ENCODE measurements around the gene ABI3. TPM values are rescaled to one million over a fixed set of nuclear protein-coding genes. Genes with fewer than 3 reads are reported as not detected.

The ABI3 gene
- total RNA-seq, 1 experiment from 2014 or later, result 0.14 TPM

DNA sequence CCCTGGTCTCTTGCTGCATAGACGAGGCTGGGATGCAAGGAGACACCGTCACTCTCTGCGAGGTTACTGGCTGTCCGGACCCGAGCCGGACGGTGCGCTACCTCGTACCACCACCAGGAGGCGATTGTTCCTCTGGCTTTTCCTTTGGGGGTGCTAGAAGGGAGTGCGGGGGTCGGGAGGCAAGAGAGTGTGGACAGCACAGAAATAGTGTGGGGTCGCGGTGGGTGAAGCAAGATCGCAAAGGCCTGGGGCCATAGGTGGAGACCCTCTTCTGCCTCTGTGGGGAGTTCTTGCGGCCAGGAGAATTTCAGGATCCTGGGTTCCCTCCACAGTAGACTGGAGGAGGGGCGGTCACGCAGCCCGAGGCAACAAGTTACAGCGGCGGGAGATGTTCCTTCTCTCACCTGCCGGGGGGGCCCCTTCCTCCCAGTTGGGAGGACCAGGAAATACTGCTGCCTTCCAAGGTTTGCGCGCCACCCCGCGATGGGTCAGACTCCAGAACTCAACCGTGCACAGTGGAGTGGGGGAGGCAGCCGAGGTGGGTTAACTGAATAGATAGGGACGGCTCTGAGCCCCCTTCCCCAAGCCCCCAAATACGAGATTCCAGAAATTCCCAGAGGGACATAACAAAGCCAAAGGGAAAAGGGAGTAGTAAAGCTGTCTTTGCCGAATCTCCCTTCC, 13.2 kb downstream of the ABI3 start:
- in situ Hi-C loops (cut with HindIII; ENCODE audit: low sequenced_read_pairs), result no loop called here
- peak; percentile 18 for DNase-seq (ENCODE audit: low spot score)

DNA sequence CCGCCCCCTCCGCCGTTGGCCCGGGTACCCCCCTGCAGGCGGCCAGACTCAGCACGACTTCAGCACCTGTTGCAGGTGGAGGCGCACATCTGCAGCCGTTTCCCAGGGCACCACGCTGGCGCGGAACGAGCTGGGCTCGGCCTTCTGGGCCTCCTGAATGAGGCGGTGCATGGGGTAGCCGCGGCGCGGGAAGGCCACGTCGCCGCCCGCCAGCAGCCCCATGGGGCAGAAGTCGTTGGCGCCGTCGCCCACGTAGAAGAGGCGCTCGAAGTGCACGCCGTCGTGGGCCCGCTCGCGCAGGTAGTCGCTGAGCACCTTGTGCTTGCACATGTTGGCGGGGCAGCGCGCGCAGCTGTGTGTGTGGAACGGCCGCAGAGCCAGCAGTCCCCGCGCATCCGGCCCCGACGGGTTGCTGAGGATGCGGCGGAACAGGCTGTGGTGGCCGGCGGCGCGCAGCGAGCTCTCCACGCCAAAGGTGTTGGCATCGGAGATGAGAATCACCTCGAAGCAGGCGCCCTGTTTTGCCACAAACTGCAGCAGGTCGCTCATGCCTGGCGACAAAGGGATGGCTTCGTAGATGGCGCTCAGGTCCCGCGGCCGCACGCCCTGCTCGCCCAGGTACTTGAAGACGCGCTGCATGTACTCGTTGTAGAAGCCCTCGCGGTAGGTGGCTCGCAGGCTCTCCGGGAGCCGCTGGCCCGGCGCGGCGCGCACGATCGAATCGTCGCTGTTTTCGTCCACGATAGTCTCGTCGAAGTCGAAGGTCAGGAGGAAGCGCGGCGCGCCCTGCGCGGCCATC, 13.9 kb downstream of the ABI3 start:
- in situ Hi-C loops (cut with HindIII; ENCODE audit: low sequenced_read_pairs), result no loop called here
- DNase-seq (ENCODE audit: low spot score), result no peak

DNA sequence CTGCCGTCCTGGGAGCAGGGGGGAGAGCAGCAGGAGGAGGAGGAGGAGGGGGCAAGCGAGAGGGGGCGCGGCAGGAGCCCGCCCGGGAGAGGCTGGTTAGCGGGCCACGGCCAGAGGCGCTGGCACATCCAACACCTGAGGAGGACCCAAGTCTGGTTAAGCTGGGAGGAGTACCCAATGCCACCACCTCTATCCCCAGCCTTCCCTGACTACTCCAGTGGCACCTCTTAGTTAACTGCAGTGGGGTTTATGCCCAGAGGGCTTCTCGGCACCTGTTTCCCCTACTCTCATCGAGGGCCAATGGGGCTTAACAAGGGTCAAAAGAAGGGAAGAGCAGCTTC, 14.5 kb downstream of the ABI3 start:
- no peak for DNase-seq (ENCODE audit: low spot score)
- in situ Hi-C loops (cut with HindIII; ENCODE audit: low sequenced_read_pairs), result no loop called here

DNA sequence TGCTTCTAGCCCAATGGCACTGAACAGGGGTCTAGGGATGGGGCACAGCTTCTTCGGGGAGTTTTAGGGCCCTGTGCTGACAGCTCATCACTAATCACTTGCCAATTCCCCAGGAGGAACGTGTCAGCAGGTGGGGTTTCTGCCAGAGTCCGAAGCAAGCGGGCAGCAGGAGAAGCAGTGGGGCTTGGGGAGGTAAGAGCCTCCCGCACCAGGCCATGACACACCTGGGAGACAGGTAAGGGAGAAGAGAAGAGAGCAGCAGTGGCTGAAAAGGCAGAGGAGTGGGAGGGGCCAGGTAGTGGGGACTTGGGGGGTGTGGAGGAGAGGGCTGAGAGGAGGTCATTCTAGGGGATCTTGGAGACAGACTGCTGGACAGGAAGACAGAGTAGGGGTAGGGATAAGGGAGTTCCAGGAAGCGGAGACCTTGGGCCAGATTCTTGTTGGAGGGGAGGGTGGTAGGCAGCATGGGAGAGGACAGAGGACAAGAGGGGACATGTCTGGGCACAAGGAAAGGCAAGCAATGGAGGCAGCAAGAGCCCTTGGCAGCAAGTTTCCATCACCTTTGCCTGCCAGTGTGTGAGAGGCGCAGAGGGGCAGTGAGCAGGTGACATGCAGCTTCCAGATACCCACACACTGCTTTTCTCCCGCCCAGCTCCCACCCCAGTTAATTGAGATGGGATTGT, 15.2 kb downstream of the ABI3 start:
- DNase-seq (ENCODE audit: low spot score), result no peak
- in situ Hi-C loops (cut with HindIII; ENCODE audit: low sequenced_read_pairs), result no loop called here

DNA sequence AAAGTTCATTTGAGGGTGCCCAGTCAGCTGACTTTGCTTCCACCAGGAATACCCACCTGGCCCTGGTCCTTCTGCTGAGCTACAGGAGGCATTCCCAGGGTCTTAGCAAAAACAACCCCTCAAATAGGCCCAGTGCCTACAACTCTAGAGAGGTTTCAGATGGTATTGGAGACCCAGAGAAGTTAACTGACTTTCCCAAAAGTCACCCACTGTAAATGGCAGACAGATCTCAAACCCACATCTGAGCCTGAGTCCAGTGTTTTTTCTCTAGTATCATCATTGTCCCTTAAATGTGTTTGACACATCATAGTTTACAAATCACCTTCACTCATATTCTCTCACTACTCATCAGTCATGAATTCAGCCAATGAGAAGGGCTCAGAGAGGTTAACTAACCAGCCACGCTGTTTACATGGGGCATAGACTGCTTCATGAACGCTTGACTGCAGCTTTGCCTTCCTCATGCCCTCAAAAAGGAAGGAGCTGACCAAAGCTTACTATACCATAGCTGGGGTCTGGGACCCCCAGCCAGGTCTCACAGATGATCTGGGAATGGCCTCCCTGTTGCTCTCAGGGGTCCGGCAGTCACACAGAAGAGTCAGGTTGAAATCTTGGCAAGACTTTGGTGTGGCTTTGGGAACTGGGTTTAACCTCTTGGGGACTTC, 16.4 kb downstream of the ABI3 start:
- in situ Hi-C loops (cut with HindIII; ENCODE audit: low sequenced_read_pairs), result no loop called here
- no peak for DNase-seq (ENCODE audit: low spot score)

DNA sequence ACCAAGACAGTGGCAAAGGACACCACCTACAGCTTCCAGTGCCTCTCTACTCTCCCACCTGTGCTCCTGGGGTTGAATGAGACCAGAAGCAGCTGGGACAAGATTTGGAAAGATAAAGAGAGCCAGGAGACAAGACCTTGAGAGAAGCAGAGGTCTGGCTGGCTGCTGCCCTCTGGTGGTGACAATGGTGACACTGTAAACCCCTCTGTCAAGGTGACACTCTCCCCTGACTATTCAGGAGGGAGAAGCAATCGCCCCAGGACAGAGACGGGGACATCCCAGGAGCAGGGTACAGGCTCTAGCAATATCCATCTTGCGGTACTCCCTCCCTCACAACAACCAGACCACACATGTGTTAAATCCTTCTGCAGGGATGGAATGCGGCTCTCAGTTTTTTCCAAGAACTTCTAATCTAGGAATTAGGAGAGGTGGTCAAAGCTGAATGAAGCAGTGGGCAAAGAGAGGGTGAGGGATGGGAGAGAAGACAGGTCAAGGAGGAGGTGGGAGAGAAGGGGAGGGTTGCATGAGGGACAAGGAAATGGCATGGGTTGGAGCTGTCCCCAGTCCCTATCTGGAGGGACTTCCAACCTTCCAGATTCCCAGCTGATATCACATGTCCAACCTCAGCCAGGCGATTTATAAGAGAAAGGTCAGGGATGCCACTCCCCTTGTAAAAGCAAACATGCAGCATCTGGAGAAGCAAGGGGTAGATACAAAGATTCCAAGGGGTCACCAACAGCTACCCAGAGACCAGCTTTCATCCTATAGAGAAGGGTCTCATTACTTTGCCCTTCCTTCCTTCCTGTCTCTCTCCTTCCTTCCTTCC, 17.1 kb downstream of the ABI3 start:
- in situ Hi-C loops (cut with HindIII; ENCODE audit: low sequenced_read_pairs), result no loop called here
- peak; percentile 84 for DNase-seq (ENCODE audit: low spot score)

DNA sequence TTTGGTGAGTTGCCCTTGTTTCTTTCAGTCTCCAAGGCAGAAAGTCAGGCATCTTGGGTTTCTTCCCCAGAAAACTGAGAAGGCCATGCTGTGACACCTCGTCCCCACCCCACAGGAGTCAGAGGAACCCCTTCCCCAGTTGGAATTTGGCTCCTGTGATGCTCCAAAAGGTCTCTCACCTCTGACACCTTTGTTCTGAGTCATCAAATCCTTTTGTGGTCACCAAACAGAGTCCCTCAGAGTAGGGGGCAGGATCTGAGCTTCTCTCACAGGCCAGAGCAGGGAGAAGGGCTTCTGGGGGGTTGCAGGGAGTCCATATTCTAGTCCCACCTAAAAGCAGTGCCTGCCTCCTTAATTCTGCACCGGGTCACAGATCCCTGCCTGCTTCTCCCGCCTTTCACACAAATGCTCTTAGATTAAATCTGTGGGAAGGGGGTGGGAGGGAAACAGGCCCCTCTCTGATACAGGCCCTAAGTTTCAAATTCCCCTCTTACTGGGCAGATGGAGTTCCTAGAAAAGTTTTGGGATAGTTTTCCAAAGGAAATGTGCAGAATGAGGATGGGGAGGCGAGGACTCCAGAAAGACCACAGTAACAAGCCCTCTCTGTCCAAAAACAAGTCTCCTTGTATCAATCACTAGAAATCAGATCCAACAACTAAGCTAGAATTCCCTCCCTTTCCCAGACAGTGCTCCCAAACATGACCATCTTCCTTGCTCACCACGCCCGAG, 18.7 kb downstream of the ABI3 start:
- DNase-seq (ENCODE audit: low spot score), result no peak

DNA sequence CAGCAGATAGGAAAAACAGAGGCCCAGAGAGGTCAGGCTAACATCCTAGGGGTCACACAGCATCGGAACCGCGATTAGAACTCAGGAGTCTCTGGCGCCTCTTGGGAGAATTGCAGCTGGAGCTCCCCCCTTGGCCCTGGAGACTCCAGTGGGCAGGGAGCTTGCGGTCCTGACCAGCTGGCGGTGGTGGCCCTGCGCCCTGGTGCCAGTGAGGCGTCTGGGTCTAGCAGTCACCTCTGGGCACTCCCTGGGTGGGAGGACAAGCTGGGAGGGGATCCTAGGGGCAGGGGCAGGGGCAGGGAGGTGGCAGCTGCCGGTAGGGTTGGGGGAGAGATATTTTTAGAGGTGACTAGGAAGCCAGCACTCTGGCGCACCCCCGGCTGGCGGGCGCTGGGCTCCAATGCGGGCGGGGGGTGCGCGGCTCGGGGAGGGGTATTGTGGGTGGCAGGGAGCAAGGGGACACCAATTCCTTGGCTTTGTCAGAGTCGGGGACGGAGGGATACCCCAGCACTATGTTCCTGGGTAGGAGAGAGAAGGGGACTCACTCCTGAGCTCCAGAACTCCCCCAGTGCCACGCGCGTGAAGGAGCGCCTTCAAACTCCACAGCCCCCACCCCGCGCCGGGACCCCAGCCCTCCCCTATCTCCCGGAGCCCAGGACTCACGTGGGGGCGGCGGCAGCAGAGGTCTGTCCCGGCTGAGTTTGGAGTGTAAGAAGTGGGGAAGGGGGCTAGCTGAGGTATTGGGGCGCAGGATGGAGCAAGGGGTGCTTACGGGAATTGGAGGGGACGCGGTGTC, 19.5 kb downstream of the ABI3 start:
- no peak for DNase-seq (ENCODE audit: low spot score)
- in situ Hi-C loops (cut with HindIII; ENCODE audit: low sequenced_read_pairs), result no loop called here

More for the DNA sequence above, 18.7 kb downstream of the ABI3 start:
- in situ Hi-C loops (cut with HindIII; ENCODE audit: low sequenced_read_pairs), result no loop called here

DNA sequence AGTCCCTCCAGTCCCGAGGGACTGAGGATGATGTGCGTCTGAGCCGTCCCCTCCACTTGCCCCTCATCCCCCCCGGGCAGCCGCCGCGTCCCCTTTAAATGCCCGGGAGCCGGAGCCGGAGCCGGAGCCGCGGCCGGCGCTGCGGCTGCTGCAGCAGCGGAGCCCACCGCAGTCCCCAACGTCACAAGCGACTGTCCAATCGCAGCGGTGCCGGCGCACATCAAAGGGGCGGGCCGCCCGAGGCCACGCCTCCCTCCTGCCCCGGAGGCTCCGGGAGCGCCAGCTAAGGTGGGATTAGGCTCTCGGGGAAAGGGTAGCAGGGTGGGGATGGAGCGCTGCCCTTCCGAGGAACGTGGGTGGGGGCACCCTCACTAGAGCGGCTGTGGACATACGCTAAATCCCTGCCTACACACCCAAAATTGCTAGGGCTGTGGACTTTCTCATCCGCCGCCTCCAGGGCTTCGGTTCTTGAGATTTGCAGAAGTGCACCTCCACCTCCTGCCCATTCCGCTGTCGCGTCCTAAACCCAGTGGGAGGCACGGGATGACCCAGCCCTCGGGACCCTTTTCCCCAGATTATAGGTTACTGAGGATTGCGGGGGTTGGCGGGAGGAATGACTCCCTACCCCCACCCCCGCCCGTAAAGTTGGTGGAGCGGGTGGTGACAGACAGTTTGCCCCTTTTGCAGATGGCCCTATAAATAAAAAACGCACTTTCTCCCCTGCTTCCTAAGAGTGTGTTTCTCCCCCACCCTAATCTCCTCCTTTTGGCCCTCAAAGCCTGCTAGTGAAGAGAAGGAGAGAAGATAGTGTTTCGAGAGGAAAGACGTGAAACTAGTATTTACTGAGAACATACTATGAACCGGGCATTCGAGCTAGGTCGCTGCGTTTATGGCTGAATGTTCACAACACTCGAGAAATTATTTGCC, 20.4 kb downstream of the ABI3 start, which contains the start of gene PHOSPHO1:
TSS of gene PHOSPHO1 (minus strand) at position 152 of the 927 bp plus-strand sequence. CDS start 4,096 bp downstream, outside the sequence.
- in situ Hi-C loops (cut with HindIII; ENCODE audit: low sequenced_read_pairs), result no loop called here
- DNase-seq (ENCODE audit: low spot score), result peak; percentile 85

DNA sequence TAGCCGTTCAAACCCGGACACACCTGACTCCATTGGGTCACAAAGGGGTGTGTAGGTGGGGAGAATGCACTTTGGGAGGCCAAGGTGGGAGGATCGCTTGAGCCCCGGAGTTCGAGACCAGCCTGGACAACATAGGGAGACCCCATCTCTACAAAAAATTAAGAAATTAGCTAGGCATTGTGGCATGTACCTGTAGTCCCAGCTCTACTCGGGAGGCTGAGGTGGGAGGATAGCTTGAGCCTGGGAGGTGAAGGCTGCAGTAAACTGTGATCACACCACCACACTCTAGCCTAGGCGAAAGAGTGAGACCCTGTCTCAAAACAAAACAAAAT, 21.0 kb downstream of the ABI3 start:
- no peak for DNase-seq (ENCODE audit: low spot score)
- in situ Hi-C loops (cut with HindIII; ENCODE audit: low sequenced_read_pairs), result no loop called here

DNA sequence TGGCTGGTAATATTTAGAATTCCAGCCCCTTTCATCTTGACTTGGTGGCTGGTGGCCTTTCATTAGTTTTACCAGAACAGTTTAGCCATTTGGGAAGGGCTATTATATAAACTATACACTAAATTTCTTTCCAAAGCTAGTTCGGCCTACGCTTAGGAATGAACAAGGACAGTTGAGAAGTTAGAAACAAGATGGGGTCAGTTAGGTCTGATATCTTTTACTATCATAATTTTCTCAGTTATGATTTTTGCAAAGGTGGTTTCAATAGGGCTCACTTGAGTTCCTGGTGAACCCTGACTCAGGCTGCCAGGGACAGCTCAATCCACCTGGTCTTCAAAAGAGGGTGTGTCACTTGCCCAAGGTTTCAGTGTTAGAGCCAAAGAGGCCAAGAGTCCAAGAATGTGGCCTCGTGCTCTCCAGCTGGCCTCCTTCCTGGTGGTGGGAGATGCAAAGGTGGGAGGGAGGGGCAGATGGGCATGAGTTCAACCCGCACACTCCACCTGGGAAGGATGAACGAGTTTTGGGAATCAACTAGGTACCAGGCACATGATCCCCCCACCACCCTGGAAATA, 24.1 kb downstream of the ABI3 start:
- no peak for DNase-seq (ENCODE audit: low spot score)
- in situ Hi-C loops (cut with HindIII; ENCODE audit: low sequenced_read_pairs), result no loop called here

DNA sequence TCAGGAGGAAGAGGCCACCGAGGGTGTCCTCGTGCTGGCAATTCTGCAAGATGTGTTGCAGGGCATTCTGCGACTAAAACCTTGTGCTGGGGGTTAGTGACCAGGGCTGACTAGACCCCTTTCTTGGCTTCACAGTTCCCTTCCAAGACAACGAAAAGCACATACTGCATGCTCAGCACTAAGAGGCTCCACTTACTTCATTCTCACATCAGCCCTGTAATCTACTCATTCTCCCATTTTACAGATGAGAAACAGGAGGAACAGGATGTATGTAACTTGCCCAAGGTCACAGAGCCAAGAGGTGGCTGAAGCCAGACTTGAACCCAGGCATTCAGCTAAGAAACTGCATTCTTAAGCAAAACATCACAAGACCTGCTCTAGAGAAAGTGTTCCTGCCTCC, 25.4 kb downstream of the ABI3 start:
- no peak for DNase-seq (ENCODE audit: low spot score)
- in situ Hi-C loops (cut with HindIII; ENCODE audit: low sequenced_read_pairs), result no loop called here

DNA sequence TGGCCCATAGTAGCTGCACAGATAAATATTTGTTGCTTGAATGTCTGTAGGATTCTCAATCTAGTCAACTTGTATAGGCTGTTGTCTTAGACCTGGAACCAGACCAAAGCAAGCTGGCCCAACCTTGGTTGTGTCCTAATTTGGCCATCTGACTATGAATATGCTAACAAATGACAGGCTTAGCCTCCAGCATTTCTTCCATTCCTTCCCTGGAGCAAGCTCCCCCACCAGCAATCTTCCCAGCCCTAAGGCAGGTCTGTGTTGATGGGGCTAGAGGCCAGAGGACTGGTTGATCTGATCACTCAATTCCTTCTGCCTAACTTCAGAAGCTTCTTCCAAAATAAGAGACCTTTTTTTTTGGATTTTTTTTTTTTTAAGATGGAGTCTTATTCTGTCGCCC, 29.5 kb downstream of the ABI3 start:
- DNase-seq (ENCODE audit: low spot score), result no peak
- in situ Hi-C loops (cut with HindIII; ENCODE audit: low sequenced_read_pairs), result no loop called here

DNA sequence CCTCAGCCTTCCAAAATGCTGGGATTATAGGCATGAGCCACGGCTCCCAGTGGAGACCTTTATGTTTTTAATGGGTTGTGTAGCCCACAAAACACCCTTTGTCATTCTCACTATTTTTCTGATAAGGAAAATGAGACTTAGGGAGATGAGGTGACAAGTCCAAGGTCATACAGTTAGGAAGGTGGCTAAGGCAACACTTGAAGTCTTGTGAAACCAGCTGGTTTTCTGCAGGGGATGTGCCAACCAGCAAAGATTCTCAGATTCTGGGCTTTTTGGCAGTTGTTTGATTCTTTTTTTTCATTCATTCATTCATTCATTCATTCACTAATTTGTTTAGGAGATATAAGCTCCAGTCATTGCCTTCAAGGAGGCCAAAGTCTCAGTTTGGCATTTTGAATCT, 30.1 kb downstream of the ABI3 start:
- in situ Hi-C loops (cut with HindIII; ENCODE audit: low sequenced_read_pairs), result no loop called here
- DNase-seq (ENCODE audit: low spot score), result no peak

DNA sequence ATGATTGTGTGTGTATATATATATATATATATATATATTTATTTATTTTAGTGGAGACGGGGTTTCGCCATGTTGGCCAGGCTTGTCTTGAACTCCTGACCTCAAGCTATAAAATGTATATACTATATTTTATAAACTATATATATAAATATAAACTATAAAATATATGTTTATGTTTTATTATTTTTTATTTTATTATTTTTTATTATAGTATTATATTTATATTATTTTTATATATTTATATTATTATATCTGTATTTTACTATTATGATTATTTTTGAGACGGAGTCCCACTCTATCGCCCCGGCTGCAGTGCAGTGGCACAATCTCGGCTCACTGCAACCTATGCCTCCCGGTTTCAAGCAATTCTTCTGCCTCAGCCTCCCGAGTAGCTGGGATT, 30.5 kb downstream of the ABI3 start:
- in situ Hi-C loops (cut with HindIII; ENCODE audit: low sequenced_read_pairs), result no loop called here
- no peak for DNase-seq (ENCODE audit: low spot score)

DNA sequence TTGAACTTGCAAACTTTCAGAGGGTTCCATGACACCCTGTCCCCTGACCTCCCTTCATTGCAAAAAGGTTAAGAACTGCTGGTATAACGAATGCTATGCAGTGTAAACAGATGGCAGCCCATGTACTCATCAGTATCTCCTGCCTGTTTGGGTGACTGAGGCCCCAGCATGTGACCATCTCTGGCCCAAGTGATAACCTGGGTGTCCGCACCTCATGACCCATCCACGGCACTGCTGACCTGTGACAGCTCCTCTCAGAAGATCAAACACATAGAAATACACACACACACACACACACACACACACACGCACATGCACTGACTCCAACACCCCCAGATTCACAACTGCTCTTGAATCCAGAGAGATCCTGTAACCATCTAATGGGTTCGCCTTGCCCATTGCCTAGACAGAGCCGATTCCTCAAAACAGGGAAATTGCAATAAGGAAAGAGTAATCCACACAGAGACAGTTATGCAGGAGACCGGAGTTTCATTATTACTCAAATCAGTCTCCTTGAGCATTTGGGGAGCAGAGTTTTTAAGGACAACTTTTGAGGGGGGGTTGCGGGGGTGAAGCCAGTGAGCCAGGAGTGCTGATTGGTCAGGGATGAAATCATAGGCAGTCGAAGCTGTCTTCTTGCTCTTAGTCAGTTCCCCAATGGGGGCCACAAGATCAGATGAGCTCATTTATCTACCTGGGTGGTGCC, 31.3 kb downstream of the ABI3 start:
- in situ Hi-C loops (cut with HindIII; ENCODE audit: low sequenced_read_pairs), result no loop called here
- no peak for DNase-seq (ENCODE audit: low spot score)

All from G401 (cell line).